LNCaP clone FGC (cell line): ENCODE data around the gene CDH19.

Experiments
- DNase-seq: peaks from one replicate; pipeline ENCODE4 v3.0.0-alpha.2; 2011; ENCODE audit warnings: low read depth
- H3K4me3 ChIP-seq: 2 replicates; pipeline ENCODE4 v1.5.1; 2011; ENCODE audit warnings: mild to moderate bottlenecking, low read depth, low read length, control low read depth
- TF ChIP-seq, protein P1 (sequence below): IDR thresholded peaks from 2 replicates; pipeline ENCODE4 v1.5.1; 2012; ENCODE audit warnings: mild to moderate bottlenecking; ENCODE audit not compliant: control insufficient read depth, insufficient read depth; ENCODE audit errors: extremely low read depth

CDH19 gene

DNA sequence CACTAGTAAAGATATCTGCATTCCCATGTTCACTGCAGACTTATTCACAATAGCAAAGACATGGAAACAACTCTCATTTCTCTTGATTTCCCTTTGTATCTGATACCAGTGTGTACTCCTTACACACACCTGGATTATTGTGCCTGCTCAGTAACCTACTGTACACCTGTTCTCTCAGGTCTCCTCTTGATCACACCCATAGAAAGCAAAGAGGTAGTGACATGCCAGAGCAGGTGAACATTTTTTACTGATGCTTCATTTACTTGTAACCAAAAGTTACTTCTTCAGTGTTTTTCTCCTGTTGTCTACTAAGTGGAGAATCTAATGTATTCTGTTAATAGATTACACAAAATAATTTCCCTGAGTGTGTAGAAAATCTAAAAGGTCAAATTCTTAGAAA, 46.8 kb downstream of the CDH19 start:
- no peak overlapping the region for H3K4me3 ChIP-seq
- no peak for DNase-seq
- TF ChIP-seq, protein P1, sequence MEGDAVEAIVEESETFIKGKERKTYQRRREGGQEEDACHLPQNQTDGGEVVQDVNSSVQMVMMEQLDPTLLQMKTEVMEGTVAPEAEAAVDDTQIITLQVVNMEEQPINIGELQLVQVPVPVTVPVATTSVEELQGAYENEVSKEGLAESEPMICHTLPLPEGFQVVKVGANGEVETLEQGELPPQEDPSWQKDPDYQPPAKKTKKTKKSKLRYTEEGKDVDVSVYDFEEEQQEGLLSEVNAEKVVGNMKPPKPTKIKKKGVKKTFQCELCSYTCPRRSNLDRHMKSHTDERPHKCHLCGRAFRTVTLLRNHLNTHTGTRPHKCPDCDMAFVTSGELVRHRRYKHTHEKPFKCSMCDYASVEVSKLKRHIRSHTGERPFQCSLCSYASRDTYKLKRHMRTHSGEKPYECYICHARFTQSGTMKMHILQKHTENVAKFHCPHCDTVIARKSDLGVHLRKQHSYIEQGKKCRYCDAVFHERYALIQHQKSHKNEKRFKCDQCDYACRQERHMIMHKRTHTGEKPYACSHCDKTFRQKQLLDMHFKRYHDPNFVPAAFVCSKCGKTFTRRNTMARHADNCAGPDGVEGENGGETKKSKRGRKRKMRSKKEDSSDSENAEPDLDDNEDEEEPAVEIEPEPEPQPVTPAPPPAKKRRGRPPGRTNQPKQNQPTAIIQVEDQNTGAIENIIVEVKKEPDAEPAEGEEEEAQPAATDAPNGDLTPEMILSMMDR: no peak

DNA sequence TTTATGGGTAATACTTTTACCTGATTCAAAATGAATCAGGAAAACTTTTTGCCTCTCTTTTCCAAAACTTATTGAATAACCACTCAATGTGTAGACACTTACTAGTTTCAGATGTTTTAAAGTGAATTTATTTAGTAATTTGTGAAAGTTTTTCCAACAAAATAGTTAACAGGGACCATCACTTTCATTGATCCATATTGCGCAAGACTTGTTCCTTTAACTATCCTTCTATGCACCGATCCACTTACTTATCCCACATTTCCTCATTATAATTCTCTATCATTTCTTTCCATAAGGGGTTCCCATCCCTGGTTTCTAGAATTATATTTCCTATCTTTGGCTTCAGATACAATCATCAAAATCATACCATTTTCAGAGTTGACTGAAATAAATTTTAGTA, 48.3 kb downstream of the CDH19 start:
- TF ChIP-seq, protein P1: no peak
- no peak for DNase-seq
- no peak overlapping the region for H3K4me3 ChIP-seq

DNA sequence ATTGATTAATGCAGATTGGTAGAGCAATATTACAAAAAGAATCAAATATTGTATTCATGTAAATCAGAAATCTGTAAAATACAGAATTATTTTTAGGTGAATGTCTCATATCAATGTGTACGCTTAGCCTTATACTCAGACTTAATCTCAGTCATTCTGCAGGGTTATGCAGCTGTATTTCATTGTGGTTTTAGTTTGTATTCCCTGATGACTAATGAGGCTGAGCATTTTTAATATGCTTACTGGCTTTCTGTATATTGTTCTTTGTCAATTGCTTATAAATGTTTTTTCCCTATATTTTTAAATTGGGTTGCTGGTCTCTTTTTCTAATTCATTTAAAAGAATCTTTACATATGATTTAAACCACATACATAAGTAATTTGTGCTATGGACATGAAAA, 50.1 kb downstream of the CDH19 start:
- no peak for DNase-seq
- TF ChIP-seq, protein P1: no peak
- no peak overlapping the region for H3K4me3 ChIP-seq

DNA sequence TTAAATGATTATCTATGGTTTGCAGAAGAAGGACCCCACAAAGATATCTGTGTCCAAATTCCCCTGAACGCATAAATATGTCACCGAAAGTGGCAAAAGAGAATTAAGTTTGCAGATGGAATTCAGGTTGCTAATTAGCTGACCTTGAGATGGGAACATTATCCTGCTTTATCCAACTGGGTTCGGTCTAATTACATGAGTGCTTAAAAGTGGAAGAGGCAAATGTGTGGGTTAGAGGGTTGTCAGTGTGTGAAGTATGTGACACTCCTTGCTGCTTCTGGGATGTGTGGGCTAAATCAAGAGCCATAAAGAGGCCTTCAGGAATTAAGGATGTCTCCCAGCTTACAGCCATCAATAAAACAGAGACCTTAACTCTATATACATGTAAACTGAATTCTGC, 53.5 kb downstream of the CDH19 start:
- no peak for DNase-seq
- no peak overlapping the region for H3K4me3 ChIP-seq
- TF ChIP-seq, protein P1: no peak

DNA sequence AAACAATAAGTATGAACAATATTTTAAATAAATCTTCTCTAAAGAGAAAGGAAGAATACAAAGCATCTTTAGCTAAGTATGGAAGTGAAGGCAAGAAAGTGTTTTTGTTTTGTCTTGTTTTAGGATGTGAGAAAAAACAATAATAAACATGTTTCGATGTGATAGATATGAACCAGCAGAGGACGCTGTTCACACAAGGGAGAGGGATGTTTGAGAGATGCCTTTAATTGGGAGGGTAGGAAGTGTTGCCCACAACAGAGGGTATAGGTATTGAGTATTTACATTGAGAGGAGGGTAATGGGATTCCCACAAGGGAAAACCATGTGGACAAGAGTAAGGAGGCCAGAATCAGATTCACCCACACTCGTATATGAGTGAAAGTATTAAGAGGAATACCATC, 55.1 kb downstream of the CDH19 start:
- no peak for DNase-seq
- TF ChIP-seq, protein P1: peak; percentile 22; the same call in 1 of the 2 replicates
- no peak overlapping the region for H3K4me3 ChIP-seq

DNA sequence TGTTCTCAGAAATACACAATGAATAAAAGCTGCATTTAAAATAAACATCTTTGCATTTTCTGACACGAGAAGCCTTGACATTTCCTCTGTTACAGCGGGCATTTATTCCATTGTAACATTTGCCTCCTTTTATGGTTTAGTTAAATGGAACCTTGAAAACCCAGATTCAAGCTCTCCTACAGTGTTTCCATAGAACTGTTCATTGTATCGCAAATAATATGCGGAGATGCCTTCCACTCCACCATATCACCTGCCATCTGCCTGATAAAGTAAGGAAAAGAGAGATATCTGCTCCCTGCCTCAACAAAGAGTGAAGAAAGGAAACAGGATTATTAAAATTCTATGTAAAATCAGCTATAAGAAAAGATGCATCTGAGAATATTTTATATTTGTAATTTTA, 69.8 kb downstream of the CDH19 start:
- TF ChIP-seq, protein P1: no peak
- no peak for DNase-seq

DNA sequence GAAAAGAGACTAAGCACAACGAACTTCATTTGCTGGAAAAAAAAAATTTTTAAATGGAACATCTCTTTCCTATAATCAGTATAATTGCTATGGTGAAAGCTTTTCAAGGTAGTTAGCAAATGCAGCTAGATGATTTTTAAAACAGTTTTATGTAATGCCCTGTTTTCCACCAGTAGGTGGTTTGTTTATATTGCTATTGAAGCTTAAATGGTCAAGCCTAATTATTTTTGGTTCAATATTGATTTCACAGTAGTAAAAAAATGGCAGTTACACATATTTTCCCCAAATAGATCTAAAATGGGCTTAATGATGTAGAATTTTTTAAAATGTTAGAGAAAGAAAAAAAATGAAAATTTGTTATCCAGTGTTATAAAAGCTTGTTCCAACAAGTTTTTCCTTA, 70.2 kb downstream of the CDH19 start:
- no peak for DNase-seq
- no peak overlapping the region for H3K4me3 ChIP-seq
- TF ChIP-seq, protein P1: no peak

More for the DNA sequence above, 69.8 kb downstream of the CDH19 start:
- no peak overlapping the region for H3K4me3 ChIP-seq
